GM12872 (cell line): ENCODE results near the gene LRRC8E.

Source experiments
- CTCF ChIP-seq: IDR thresholded peaks from 3 replicates; pipeline ENCODE4 v1.5.1; 2011; ENCODE audit warnings: low read depth, mild to moderate bottlenecking, low read length, moderate library complexity; ENCODE audit not compliant: insufficient read depth

Gene LRRC8E

GRCh38 chr19:7850945-7851622 is 37.2 kb upstream of the LRRC8E start:
- TF ChIP-seq CTCF, result no peak

- no peak for TF ChIP-seq CTCF
Measured at GRCh38 chr19:7851623-7852500, 36.4 kb upstream of the LRRC8E start.

- peak; percentile 85 for TF ChIP-seq CTCF
Measured at GRCh38 chr19:7852851-7853769, 35.2 kb upstream of the LRRC8E start.

- no peak for TF ChIP-seq CTCF
Measured at GRCh38 chr19:7853770-7854128, 34.6 kb upstream of the LRRC8E start.

GRCh38 chr19:7855426-7856108 is 32.7 kb upstream of the LRRC8E start:
- TF ChIP-seq CTCF, result no peak

GRCh38 chr19:7856109-7856591 is 32.2 kb upstream of the LRRC8E start:
- TF ChIP-seq CTCF, result no peak
